GM21367 (cell line): ENCODE data around the gene ZC3H14.

Source experiments
- ATAC-seq: cut with Tn5 transposase; IDR thresholded peaks from one replicate; pipeline ENCODE4 v1.9.1; 2021; ENCODE audit not compliant: unreplicated experiment

Gene ZC3H14

GRCh38 chr14:88668448-88669116 is 105.7 kb downstream of the ZC3H14 start:
- peak; percentile 77 for ATAC-seq

DNA sequence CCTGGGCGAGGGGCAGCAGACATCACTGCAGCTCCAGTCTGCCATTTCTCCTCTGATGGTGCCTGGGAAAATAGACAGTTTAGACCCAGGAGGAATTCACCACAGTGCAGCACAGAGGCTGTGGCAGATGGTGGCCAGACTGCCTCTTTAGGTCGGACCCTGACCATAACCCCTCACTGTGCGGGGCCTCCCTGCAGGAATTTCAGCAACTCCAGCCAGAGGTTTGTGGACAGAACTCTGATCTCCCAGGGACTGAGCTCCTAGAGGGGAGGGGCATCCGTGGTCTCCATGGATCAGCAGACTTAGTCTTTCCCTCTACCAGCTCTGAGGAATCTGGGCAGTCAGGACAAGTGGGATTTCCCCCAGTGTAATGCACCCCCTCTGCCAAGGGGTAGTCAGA is 106.5 kb downstream of the ZC3H14 start:
- no peak for ATAC-seq
